GOT3 (cell line): Measurements from ENCODE around the gene ANAPC2.

Experiments
- DNase-seq: peaks from one replicate; lab custom pipeline; 2025; ENCODE audit warnings: mixed read lengths; lab: John Stamatoyannopoulos, UW

ANAPC2 gene

DNA sequence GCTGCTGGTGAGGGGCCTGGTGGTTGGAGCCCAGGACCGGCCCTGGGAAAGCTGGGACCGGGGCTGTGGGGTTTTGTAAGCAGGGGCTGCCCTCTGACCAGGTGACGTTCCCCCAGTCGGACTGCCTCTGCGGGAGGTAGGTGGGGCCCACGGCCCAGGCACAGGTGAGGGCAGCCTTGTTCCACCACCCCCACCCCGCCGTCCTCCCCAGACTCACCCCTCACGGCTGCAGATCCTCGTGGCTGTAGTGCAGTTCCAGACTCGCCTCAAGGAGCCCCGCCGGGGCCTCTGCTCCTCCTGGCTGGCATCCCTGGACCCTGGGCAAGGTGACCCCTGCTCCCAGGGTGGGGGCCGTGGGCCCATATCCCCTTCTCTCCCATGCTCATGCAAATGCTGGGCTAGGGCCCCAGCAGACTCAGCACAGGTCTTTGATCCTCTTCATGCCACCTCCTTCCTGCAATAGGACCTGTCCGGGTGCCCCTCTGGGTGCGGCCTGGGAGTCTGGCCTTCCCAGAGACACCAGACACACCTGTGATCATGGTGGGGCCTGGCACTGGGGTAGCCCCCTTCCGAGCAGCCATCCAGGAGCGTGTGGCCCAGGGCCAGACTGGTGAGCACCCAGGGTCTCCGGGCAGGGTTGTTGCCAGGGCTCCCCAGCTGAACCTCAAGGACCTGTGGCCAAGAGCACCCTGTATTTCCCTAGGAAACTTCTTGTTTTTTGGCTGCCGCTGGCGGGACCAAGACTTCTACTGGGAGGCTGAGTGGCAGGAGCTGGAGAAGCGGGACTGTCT is 27.0 kb upstream of the ANAPC2 start:
- no peak for DNase-seq

DNA sequence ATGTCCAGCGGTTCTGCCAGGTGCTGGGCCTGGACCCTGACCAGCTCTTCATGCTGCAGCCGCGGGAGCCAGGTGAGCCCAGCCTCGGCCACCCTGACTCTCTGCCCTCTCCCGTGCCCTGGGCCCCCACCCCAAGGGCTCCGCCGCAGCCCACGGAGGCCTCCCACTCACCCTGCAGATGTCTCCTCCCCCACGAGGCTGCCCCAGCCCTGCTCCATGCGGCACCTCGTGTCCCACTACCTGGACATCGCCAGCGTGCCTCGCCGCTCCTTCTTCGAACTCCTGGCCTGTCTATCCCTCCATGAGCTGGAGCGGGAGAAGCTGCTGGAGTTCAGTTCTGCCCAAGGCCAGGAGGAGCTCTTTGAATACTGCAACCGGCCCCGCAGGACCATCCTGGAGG is 26.3 kb upstream of the ANAPC2 start:
- DNase-seq, result no peak

DNA sequence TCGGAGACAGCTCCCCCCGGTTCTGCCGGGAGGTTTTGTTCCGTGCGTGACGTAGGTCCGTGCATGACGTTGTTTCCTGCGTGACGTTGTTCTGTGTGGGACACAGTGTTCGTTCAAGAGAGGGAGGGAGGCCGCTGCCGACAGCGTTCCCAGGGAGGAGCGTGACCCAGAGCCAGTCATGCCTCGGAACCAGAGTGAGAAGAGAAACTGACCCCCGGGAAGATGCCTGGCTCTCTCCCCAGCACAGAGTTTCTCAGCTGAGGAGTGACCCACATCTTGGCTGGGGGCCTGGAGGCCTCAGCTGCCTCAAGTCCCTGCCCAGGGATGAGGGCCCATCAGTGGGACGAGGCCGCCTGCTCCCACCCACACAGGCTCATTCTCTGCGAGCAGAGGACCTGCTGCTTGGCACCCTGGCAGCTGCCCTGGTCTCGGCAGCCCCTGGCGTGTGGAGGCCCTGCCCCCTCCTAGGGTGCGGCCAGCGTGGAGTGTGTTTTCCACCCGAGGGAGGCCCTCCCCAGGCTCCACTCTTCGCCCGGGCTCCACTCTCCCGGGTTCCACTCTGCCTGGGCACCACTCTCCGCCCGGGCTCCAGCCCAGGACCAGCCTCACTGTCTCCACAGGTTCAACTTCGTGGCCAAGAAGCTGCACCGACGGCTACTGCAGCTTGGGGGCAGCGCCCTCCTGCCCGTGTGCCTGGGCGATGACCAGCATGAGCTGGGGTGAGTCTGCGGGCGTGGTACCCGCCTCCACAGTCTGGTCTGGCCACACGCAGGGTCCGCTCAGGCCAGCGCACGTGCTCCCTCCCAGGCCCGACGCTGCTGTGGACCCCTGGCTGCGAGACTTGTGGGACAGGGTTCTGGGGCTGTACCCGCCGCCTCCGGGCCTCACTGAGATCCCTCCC is 25.1 kb upstream of the ANAPC2 start:
- no peak for DNase-seq

GRCh38 chr9:137212520-137212919 is 24.2 kb upstream of the ANAPC2 start:
- no peak for DNase-seq

DNA sequence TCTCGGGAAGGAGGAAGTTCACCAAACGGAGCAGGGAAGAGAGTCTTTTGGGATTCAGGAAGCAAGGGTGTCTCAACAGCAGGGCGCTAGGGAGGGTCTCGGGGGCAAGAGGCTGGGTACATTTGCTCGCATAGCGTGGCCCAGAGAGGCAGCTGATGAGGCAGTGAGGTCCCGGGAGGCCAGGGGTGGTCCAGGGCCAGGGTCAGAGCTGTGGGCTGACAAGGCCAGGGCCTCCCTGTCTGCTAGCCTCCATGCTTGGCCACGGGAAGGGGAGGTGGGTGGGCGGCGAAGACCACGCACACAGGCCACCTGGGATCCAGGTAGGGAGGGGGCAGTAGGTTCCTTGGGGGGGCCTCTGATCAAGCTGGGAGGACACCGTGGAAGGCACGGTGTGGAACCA is 23.2 kb upstream of the ANAPC2 start:
- DNase-seq, result no peak

- no peak for DNase-seq
These were observed 18.2 kb upstream of the ANAPC2 start for GRCh38 chr9:137206602-137207001.

DNA sequence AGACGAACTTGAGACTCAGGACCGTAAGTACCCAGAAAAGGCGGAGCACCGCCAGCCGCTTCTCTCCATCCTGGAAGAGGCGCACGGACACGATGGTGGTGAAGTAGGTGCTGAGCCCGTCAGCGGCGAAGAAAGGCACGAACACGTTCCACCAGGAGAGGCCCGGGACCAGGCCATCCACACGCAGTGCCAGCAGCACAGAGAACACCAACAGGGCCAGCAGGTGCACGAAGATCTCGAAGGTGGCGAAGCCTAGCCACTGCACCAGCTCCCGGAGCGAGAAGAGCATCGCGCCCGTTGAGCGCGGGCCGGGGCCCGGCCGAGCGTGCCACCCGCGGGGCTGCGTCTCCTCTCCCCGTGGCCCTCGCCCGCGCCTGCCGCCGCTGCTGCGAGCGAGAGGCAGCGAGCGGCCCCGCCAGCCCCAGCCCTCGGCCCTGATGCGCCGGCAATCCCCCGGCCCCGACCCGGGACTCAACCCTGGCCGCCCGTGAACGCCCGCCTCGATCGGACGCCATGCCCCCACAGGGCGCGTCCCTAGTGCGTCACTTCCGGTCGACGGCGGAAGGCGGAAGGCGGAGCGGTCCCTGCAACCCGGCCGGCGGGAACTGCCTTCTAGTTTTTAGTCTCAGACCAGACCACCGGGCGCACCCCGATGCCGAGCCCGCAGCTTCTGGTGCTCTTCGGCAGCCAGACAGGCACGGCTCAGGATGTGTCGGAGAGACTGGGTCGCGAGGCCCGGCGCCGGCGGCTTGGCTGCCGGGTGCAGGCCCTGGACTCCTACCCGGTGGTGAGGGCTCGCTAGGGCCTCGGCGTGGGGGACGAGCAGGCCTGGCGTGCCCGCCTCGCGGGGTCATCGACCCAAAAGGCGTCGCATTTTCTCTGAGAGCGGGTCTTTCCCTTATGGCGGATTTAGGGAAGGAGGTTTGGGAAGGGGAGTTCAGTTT is 17.0 kb upstream of the ANAPC2 start, which contains the start of the genes NDOR1 and TMEM203:
TSS of gene NDOR1 (plus strand) at position 575 of the 944 bp plus-strand sequence. CDS start at position 653, 78 bp downstream.
TSS of gene TMEM203 (minus strand) at position 523 of the 944 bp plus-strand sequence. CDS start at position 289, 234 bp downstream.
- peak; percentile 40 for DNase-seq

DNA sequence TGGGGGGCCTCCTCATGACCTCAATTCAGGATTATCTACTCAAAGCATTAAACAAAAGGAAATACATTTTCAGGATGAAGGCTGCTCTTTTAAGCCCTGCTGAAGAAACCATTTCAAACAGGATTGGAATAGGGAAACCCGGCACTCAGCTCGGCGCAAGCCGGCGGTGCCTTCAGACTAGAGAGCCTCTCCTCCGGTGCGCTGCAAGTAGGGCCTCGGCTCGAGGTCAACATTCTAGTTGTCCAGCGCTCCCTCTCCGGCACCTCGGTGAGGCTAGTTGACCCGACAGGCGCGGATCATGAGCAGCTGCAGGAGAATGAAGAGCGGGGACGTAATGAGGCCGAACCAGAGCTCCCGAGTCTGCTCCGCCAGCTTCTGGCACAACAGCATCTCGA is 16.4 kb upstream of the ANAPC2 start:
- DNase-seq, result no peak

- no peak for DNase-seq
These were observed 14.6 kb upstream of the ANAPC2 start for GRCh38 chr9:137202966-137203365.

DNA sequence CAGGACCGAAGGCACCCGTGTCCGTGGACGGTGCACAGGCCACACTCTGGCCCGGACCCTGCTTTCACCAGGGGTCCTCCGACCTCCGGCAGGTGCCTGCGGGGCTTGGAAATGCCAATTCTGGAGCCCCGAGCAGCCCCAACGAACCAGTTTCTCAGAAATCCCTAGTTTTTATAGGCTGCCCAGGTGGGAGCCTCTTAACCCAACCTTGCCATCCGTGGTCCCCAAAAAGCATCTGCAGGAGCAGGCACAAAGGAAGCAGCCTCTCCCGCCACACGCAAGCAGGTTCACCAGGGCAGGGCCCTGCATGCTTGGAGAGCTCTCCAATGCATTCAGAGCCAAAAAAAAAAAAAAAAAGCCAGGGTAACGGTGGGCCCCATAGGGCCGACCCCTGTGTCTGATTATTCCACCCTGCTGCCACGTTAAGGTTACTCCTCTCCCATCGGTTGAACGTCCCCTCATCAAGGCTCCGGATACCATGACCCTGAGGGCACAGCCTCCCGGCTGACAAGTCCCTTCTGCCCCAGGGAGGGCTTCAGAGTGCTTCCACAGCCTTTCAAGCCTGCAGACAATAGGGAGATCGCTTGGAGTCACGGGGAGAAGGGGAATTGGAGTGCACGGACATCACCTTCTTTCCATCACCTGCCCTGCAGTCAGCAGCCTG is 13.0 kb upstream of the ANAPC2 start:
- no peak for DNase-seq

GRCh38 chr9:137200311-137201204 is 12.2 kb upstream of the ANAPC2 start, which contains the start of gene TPRN:
TSS of gene TPRN (minus strand) at chr9:137200741. CDS start at chr9:137200711, 30 bp downstream.
- DNase-seq, result peak; percentile 94

DNA sequence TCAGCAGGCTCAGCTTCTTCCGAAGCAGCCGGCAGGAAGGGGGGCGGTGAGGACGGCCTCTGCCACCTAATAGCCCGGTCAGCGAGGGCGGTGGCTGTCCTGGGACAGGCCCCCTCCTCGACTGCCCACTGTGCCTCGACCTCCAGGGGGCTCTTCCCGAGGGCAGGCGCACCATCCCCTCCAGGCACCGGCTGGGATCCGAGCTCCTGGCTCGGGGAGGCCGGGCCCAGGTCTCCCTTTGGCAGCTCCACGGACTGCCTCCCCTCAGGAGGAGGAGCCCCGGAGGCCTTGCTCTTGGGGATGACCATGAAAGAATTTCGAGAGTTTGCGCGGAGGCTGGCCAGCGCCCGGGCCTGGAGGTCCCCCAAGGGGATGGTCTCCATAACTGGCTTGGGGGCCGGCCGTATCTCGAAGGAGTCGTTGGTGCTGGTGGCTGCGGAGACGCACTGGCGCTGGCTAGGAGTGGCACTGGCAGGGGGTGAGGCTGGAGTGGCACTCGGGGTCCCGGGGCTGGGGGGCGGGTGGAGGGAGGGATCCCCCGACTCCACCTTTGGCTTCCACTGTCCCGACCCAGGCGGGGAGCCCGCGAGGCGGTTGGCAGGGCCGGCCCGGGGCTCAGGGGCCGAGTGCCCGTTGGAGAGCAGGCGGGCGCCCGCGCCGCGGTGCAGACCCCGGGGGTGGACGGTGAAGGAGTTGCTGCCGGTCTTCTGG is 11.2 kb upstream of the ANAPC2 start:
- no peak for DNase-seq

DNA sequence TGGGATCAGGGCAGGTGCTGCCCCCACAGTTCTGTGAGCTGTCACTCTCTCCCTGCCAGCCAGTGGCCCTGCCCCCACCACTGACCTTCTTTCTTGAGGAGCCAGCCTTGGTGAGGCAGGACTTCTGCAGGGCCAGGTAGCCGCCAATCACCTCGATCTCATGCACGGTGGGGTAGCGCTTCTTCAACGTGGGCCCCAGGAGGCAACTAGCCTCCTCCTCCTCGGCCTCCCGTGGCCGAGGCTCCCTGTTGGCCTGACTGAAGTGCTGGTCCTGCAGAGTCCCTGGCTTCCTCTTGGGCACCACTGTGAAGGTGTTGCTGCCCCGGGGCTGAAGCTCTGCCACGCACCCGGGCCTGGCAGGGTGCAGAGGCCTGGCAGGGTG is 10.5 kb upstream of the ANAPC2 start:
- no peak for DNase-seq

- DNase-seq, result no peak
These were observed 9.9 kb upstream of the ANAPC2 start for GRCh38 chr9:137198051-137198901.

DNA sequence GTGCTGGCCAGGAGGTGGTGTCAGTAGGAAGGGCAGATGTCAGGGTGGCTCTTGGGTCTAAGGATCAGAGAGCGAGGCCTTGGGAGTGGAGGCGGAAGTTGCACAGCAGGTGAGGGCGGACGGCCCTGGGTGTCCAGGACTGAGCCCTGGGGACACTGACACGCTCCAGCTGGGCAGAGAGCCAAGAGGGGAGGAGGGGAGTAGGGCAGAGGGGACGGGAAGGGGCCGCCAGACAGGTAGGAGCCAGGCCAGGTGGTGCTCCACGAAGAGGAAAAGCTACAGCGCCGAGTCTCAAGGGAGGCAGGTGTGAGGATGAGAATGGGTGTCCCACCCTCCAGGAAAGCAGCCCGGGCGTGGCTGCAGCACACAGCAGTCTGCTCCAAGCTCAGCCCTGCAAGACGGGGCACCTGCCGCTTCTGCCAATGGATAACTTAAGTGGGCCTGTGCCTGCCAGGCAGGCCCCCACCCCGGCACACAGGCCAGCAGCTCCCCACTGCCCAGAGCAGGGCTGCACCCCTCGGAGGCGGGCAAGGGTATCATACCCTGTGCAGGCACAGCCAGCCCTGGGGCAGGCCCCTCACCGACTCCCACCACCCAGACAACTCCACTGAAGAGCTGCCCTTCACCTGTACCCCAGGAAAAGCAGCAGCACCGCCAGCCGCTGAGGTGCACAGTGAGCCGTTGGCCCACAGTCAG is 7.3 kb upstream of the ANAPC2 start:
- DNase-seq, result no peak

DNA sequence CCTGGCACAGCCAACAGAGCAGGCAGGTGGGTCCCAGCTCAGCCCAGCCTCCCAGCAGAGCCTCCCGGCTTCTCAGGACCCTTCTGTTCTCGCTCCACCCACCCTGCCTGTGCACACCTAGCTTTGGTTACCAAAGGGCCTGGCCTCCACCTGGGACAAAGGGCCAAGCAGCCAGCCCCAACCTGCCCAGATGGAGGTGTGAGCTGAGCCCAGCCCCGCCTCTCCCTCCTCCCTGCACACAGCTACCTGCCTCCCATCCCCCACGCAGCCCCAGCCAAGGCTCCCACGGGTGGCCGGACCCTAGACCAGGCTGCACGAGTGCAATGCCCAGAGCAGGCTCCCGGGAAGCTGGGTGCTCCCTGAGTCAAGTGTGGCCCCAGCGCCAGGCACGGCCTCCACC is 6.5 kb upstream of the ANAPC2 start:
- no peak for DNase-seq

DNA sequence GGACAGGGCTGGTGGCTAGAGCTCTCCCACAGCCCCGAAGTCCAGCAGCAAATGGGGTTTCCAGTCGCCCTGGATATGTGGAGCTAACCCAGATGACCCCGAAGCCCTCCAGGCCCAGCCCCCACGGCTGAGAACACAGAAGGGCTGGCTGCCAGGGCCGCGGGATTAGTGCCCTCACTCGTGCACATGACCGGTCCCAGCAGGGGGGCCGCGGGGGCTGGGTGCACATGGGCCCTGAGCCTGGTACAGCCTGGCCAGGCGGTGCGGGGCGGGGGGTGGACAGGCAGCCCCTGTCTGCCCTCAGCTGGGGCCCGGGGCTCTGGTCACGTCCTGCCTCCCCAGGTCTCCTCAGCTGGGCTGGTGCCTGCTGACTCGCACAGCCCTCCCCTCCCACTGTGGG is 6.0 kb upstream of the ANAPC2 start:
- DNase-seq, result no peak

DNA sequence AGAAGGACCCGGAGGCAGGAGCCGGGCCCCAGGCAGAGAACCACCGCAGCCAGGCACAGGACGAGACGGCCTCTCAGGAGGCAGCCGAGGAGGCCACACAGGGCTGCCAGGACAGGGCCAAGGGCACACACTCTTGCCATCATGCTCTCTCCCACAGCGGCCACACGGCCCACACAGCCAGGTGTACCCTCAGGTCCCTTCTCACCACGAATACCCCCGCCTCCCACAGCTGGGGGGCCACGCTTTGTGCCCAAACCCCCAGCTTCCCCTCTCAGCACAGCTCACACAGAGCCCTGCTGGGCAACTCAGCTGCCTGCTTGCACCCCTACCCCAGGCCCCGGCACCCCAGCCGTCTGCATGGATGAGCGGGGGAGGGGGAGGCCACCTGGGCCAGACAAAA is 5.4 kb upstream of the ANAPC2 start:
- DNase-seq, result no peak
